ENCODE measurements around the gene BLOC1S5.

DNA sequence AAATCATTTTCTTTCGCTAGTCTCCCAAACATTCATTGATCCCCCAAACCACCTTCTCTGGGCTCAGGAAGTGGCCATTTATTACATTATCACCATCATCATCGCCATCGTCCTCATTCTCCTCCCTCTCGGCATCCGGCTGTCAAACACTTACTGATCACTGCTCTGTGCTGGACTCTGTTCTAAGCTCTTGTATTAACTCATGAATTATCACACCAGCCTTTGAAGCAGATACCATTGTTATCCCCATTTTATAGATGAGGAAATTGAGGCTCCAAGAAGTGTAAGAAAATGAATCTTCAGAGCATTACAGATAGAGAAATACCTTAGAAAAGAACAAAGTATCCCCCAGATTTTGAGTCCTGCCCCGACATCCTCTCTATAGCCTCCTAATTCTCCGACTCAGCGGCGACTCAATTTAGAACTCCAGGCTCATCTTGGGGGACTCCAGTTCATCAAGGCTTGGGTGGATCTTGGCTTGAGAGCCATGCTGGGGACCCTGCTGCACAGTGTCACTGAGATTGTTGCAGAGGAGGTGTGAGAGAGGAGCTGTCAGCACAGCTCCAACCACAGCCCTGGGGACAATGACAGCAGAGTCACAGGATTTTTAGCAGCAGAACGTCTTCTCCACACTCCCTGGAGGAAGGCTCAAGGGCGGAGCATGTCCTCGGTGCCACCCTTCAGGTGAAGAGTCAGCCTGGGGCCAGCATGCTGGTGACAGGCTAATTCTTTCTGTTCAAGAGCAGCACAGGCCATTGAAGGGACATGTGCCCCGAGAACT is 44.8 kb upstream of the BLOC1S5 start:
- TF ChIP-seq, protein P1, sequence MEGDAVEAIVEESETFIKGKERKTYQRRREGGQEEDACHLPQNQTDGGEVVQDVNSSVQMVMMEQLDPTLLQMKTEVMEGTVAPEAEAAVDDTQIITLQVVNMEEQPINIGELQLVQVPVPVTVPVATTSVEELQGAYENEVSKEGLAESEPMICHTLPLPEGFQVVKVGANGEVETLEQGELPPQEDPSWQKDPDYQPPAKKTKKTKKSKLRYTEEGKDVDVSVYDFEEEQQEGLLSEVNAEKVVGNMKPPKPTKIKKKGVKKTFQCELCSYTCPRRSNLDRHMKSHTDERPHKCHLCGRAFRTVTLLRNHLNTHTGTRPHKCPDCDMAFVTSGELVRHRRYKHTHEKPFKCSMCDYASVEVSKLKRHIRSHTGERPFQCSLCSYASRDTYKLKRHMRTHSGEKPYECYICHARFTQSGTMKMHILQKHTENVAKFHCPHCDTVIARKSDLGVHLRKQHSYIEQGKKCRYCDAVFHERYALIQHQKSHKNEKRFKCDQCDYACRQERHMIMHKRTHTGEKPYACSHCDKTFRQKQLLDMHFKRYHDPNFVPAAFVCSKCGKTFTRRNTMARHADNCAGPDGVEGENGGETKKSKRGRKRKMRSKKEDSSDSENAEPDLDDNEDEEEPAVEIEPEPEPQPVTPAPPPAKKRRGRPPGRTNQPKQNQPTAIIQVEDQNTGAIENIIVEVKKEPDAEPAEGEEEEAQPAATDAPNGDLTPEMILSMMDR (optimal IDR thresholded peaks at IDR 0.05 in 1 of 3, IDR thresholded peaks at IDR 0.05 in 1 of 3, conservative IDR thresholded peaks at IDR 0.05 in 1 of 3; ENCODE audit: extremely low read depth in 1 of 3, insufficient read depth in 2 of 3, low read length in 3 of 3) = no peak
- no peak for TF ChIP-seq EZH2 (IDR thresholded peaks at IDR 0.05; ENCODE audit: low read length)
